ENCODE results near the gene SPNS1. TPM values are rescaled to one million over a fixed set of nuclear protein-coding genes. Genes with fewer than 3 reads are reported as not detected.
"Not testable (repeated sequence)": the region's sequence is repeated elsewhere in the genome, so short reads cannot be mapped to it uniquely, and the experiment has no call there.

Gene SPNS1
- total and polyA plus RNA-seq, 3 donors from 2014 or later = 32.0 to 56.9 (median 51.7) TPM

DNA sequence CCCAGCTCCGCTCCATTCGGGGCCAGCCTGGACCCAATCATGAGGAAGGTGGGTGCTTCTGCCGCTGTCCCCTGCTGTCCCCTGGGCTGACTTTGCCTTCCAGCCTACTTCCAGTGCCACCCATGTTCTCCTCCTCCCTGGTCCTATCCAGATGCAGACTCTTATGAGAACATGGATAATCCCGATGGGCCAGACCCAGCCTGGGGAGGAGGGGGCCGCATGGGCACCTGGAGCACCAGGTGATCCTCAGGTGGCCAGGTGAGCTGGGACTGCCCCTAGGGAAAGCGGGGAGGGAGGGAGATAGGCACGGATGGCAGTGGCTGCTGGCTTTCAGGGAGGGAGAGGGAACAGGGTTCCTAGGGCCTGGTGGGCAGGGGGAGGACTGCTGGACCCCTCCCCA, 35.9 kb upstream of the SPNS1 start:
- TF ChIP-seq POLR2A (IDR thresholded peaks at IDR 0.05) = no peak
- TF ChIP-seq, protein P1, sequence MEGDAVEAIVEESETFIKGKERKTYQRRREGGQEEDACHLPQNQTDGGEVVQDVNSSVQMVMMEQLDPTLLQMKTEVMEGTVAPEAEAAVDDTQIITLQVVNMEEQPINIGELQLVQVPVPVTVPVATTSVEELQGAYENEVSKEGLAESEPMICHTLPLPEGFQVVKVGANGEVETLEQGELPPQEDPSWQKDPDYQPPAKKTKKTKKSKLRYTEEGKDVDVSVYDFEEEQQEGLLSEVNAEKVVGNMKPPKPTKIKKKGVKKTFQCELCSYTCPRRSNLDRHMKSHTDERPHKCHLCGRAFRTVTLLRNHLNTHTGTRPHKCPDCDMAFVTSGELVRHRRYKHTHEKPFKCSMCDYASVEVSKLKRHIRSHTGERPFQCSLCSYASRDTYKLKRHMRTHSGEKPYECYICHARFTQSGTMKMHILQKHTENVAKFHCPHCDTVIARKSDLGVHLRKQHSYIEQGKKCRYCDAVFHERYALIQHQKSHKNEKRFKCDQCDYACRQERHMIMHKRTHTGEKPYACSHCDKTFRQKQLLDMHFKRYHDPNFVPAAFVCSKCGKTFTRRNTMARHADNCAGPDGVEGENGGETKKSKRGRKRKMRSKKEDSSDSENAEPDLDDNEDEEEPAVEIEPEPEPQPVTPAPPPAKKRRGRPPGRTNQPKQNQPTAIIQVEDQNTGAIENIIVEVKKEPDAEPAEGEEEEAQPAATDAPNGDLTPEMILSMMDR (IDR thresholded peaks at IDR 0.05) = no peak
- Histone ChIP-seq H3K4me3 (no peak overlapping the region), H3K36me3 (ENCODE audit: low read depth, missing control alignments) (no peaks in the 10 kb centered on the region), H3K27ac (no peak overlapping the region), H3K9me3 (no peaks in the 10 kb centered on the region), H3K4me1 (no peaks in the 10 kb centered on the region), H3K27me3 (no peaks in the 10 kb centered on the region)
- intact Hi-C loops (cut with DNase I; ENCODE audit: low total_unique reads) = no loop called here
- no peak for DNase-seq
- 85 to 92% methylated on average over 7 of the region's 7 CpGs for WGBS, 2 donors

DNA sequence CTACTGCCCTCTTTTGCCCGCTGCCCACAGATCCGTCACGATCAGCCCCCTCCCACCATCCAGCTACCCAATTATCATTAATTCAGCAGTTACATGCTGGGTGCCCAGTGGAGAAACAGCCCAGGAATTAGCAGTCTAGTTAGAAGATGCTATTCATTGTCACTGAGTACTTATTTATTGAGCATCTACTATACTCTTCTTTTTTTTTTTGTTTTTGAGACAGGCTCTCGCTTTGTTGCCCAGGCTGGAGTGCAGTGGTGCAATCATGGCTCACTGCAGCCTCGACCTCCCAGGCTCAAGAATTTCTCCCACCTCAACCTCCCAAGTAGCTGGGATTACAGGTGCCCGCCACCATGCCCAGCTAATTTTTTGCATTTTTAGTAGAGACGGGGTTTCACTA, 34.8 kb upstream of the SPNS1 start:
- intact Hi-C loops (cut with DNase I; ENCODE audit: low total_unique reads) = not testable (repeated sequence)

DNA sequence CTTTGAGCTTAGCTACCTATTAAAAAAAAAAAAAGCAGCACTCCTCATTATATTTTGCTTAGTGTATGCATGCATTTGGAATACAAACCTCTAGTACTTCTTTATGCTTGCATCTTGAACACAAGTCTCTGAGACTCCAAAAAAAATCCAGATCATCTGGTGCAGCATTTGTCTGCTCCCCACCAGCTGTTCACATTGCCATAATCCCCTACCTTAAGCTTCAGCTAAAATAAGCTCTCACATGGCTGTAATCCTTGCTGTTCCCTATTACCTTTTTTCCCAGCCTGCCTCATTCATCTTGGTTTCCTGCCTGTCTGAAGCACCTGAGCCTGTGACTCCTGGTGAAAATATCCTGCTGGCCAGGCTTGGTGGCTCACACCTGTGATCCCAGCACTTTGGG, 31.3 kb upstream of the SPNS1 start:
- no peaks in the 10 kb centered on the region for H3K4me1 ChIP-seq
- no peaks in the 10 kb centered on the region for H3K36me3 ChIP-seq (ENCODE audit: low read depth, missing control alignments)
- TF ChIP-seq, protein P1 (IDR thresholded peaks at IDR 0.05) = no peak
- no peak for TF ChIP-seq POLR2A (IDR thresholded peaks at IDR 0.05)
- no peak for DNase-seq
- intact Hi-C loops (cut with DNase I; ENCODE audit: low total_unique reads) = no loop called here
- H3K9me3 ChIP-seq = no peaks in the 10 kb centered on the region
- no peaks in the 10 kb centered on the region for H3K27me3 ChIP-seq
- no peak overlapping the region for H3K27ac ChIP-seq
- no peak overlapping the region for H3K4me3 ChIP-seq

More for the DNA sequence above, 34.8 kb upstream of the SPNS1 start:
- H3K36me3 ChIP-seq (ENCODE audit: low read depth, missing control alignments); H3K9me3 ChIP-seq; H3K4me3 ChIP-seq; H3K4me1 ChIP-seq; H3K27me3 ChIP-seq; DNase-seq; H3K27ac ChIP-seq: not testable (repeated sequence)
- 95 to 96% methylated on average over 7 of the region's 7 CpGs for WGBS, 2 donors

DNA sequence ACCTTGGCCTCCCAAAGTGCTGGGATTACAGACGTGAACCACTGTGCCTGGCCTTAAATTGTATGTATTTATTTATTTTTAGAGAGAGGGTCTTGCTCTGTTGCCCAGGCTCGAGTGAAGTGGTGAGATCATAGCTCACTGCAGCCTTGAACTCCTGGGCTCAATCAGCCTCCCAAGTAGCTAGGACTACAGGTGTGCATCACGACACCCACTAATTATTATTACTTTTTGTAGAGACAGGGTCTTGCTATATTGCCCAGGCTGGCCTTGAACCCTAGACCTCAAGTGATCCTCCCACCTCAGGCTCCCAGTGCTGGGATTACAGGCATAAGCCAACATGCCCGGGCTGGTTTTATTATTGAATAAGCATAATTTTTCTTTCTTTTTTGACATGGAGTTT, 27.9 kb upstream of the SPNS1 start:
- 72 to 75% methylated on average over 4 of the region's 4 CpGs for WGBS, 2 donors
- Histone ChIP-seq H3K4me3 (no peak overlapping the region), H3K36me3 (ENCODE audit: low read depth, missing control alignments) (no peaks in the 10 kb centered on the region), H3K9me3 (no peaks in the 10 kb centered on the region), H3K4me1 (peaks cover 2% of the 10 kb centered on the region), H3K27me3 (no peaks in the 10 kb centered on the region), H3K27ac (no peak overlapping the region)
- no peak for DNase-seq
- no peak for TF ChIP-seq POLR2A (IDR thresholded peaks at IDR 0.05)
- TF ChIP-seq, protein P1 (IDR thresholded peaks at IDR 0.05) = no peak
- intact Hi-C loops (cut with DNase I; ENCODE audit: low total_unique reads) = loop anchor here (5.0 kb wide), 1 partner anchor 129 kb away; no protein-coding TSS in a partner anchor

DNA sequence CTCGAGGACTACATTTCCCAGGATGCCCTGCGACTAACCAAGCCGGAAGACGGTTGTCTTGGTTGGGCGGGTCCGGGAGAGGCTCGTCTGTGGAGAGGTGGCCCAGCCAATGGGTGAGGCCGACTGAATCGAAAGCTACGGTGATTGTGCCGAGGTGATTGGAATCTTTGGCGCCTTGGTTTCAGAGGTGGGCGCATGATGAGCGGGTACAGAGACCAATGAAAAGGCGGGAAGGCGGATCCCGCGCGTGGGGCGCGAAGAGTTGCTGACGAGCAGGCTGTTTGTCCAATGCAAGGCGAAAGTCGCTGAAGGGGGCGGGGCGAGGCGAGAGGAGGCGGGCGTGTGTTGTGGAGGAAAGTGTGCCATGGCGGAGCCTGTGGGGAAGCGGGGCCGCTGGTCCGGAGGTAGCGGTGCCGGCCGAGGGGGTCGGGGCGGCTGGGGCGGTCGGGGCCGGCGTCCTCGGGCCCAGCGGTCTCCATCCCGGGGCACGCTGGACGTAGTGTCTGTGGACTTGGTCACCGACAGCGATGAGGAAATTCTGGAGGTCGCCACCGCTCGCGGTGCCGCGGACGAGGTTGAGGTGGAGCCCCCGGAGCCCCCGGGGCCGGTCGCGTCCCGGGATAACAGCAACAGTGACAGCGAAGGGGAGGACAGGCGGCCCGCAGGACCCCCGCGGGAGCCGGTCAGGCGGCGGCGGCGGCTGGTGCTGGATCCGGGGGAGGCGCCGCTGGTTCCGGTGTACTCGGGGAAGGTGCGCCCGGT, 23.7 kb upstream of the SPNS1 start, which contains the start of gene NFATC2IP:
Gene NFATC2IP (plus strand): TSS at position 290 of the 762 bp plus-strand sequence. CDS start 75 bp downstream, at position 365.
- H3K4me1 ChIP-seq = peaks cover 9% of the 10 kb centered on the region
- H3K4me3 ChIP-seq = peak within 1 kb of the TSS; percentile 79 to 89
- intact Hi-C loops (cut with DNase I; ENCODE audit: low total_unique reads) = no loop called here
- no peak for TF ChIP-seq POLR2A (IDR thresholded peaks at IDR 0.05)
- TF ChIP-seq, protein P1 (IDR thresholded peaks at IDR 0.05) = no peak
- peak; percentile 100 for DNase-seq
- no peaks in the 10 kb centered on the region for H3K27me3 ChIP-seq
- H3K36me3 ChIP-seq (ENCODE audit: low read depth, missing control alignments) = no peaks in the 10 kb centered on the region
- H3K9me3 ChIP-seq = no peaks in the 10 kb centered on the region
- 0 to 1% methylated on average over 22 to 79 of the region's 79 CpGs for WGBS, 2 donors
- H3K27ac ChIP-seq = peak within 1 kb of the TSS; percentile 80 to 84

Measured in testis (tissue), 3 donors.